ACC112 (cell line): ENCODE results near the gene MAN1A1.

Source experiments
- H2AFZ ChIP-seq: fragments of 200-600 bp; sonication (generic); one replicate; pipeline ENCODE4 v1.6.0; 2017; ENCODE audit warnings: antibody characterized with exemption, low read length; ENCODE audit not compliant: unreplicated experiment
- H3K27ac ChIP-seq: fragments of 200-600 bp; sonication (generic); 2 replicates; pipeline ENCODE4 v1.5.1; 2014; ENCODE audit warnings: low read depth, mild to moderate bottlenecking, antibody characterized with exemption, low read length, moderate library complexity
- H3K27me3 ChIP-seq: fragments of 200-600 bp; sonication (generic); 2 replicates; pipeline ENCODE4 v1.6.1; 2014; ENCODE audit warnings: mild to moderate bottlenecking, antibody characterized with exemption, low read length, moderate library complexity, mixed read lengths; ENCODE audit not compliant: insufficient read depth
- H3K36me3 ChIP-seq: fragments of 200-600 bp; sonication (generic); 2 replicates; pipeline ENCODE4 v1.6.1; 2016; ENCODE audit warnings: mild to moderate bottlenecking, antibody characterized with exemption, low read length, moderate library complexity, mixed read lengths; ENCODE audit not compliant: insufficient read depth
- H3K4me1 ChIP-seq: fragments of 200-600 bp; sonication (generic); one replicate; pipeline ENCODE4 v1.6.1; 2016; ENCODE audit warnings: low read length, mixed read lengths; ENCODE audit not compliant: insufficient read depth, unreplicated experiment, control insufficient read depth
- H3K4me3 ChIP-seq: fragments of 200-600 bp; sonication (generic); 2 replicates; pipeline ENCODE4 v1.5.1; 2014; ENCODE audit warnings: mild to moderate bottlenecking, low read depth, low read length
- H3K79me2 ChIP-seq: fragments of 200-600 bp; sonication (generic); one replicate; pipeline ENCODE4 v1.6.0; 2016; ENCODE audit warnings: low read length; ENCODE audit not compliant: control insufficient read depth, unreplicated experiment, insufficient read depth

The MAN1A1 gene

GRCh38 chr6:119326291-119327005 lies 23.1 kb downstream of the MAN1A1 start:
- no peaks in the 10 kb centered on the region for H3K27me3 ChIP-seq
- H2AFZ ChIP-seq: no peak overlapping the region
- H3K4me1 ChIP-seq: peaks cover 7% of the 10 kb centered on the region
- no peak overlapping the region for H3K27ac ChIP-seq
- no peak overlapping the region for H3K4me3 ChIP-seq
- H3K79me2 ChIP-seq: peaks cover 4% of the 10 kb centered on the region
- no peaks in the 10 kb centered on the region for H3K36me3 ChIP-seq

GRCh38 chr6:119325559-119326265 lies 23.8 kb downstream of the MAN1A1 start:
- H3K79me2 ChIP-seq: peaks cover 4% of the 10 kb centered on the region
- H2AFZ ChIP-seq: no peak overlapping the region
- H3K4me3 ChIP-seq: no peak overlapping the region
- no peaks in the 10 kb centered on the region for H3K27me3 ChIP-seq
- H3K27ac ChIP-seq: no peak overlapping the region
- no peaks in the 10 kb centered on the region for H3K36me3 ChIP-seq
- peaks cover 7% of the 10 kb centered on the region for H3K4me1 ChIP-seq

- no peaks in the 10 kb centered on the region for H3K27me3 ChIP-seq
- no peak overlapping the region for H3K4me3 ChIP-seq
- H3K27ac ChIP-seq: no peak overlapping the region
- peaks cover 4% of the 10 kb centered on the region for H3K79me2 ChIP-seq
- no peak overlapping the region for H2AFZ ChIP-seq
- H3K4me1 ChIP-seq: peaks cover 7% of the 10 kb centered on the region
- H3K36me3 ChIP-seq: no peaks in the 10 kb centered on the region
Observed at GRCh38 chr6:119324718-119325117, 24.8 kb downstream of the MAN1A1 start.

- Histone ChIP-seq H3K79me2 (peaks cover 4% of the 10 kb centered on the region), H3K36me3 (no peaks in the 10 kb centered on the region), H3K4me1 (peaks cover 7% of the 10 kb centered on the region), H3K27ac (no peak overlapping the region), H2AFZ (no peak overlapping the region), H3K4me3 (no peak overlapping the region), H3K27me3 (no peaks in the 10 kb centered on the region)
Observed at GRCh38 chr6:119323931-119324330, 25.6 kb downstream of the MAN1A1 start.

GRCh38 chr6:119323478-119323877 lies 26.1 kb downstream of the MAN1A1 start:
- Histone ChIP-seq H3K4me1 (peaks cover 7% of the 10 kb centered on the region), H3K27me3 (no peaks in the 10 kb centered on the region), H2AFZ (no peak overlapping the region), H3K79me2 (peaks cover 4% of the 10 kb centered on the region), H3K27ac (no peak overlapping the region), H3K36me3 (no peaks in the 10 kb centered on the region), H3K4me3 (no peak overlapping the region)

- peaks cover 7% of the 10 kb centered on the region for H3K4me1 ChIP-seq
- H2AFZ ChIP-seq: no peak overlapping the region
- no peaks in the 10 kb centered on the region for H3K27me3 ChIP-seq
- no peaks in the 10 kb centered on the region for H3K36me3 ChIP-seq
- no peak overlapping the region for H3K27ac ChIP-seq
- H3K4me3 ChIP-seq: no peak overlapping the region
- peaks cover 4% of the 10 kb centered on the region for H3K79me2 ChIP-seq
Observed at GRCh38 chr6:119322715-119323350, 26.7 kb downstream of the MAN1A1 start.

GRCh38 chr6:119322034-119322433 lies 27.5 kb downstream of the MAN1A1 start:
- no peaks in the 10 kb centered on the region for H3K36me3 ChIP-seq
- H2AFZ ChIP-seq: no peak overlapping the region
- no peaks in the 10 kb centered on the region for H3K27me3 ChIP-seq
- no peak overlapping the region for H3K4me3 ChIP-seq
- H3K79me2 ChIP-seq: peaks cover 4% of the 10 kb centered on the region
- no peak overlapping the region for H3K27ac ChIP-seq
- peaks cover 7% of the 10 kb centered on the region for H3K4me1 ChIP-seq

GRCh38 chr6:119319694-119320093 lies 29.9 kb downstream of the MAN1A1 start:
- Histone ChIP-seq H3K27me3 (no peaks in the 10 kb centered on the region), H3K4me1 (peaks cover 7% of the 10 kb centered on the region), H2AFZ (no peak overlapping the region), H3K79me2 (peaks cover 4% of the 10 kb centered on the region), H3K36me3 (no peaks in the 10 kb centered on the region), H3K27ac (no peak overlapping the region), H3K4me3 (no peak overlapping the region)

GRCh38 chr6:119318730-119319129 lies 30.8 kb downstream of the MAN1A1 start:
- Histone ChIP-seq H3K4me3 (no peak overlapping the region), H2AFZ (no peak overlapping the region), H3K36me3 (no peaks in the 10 kb centered on the region), H3K4me1 (peaks cover 5% of the 10 kb centered on the region), H3K27me3 (no peaks in the 10 kb centered on the region), H3K27ac (no peak overlapping the region), H3K79me2 (peaks cover 4% of the 10 kb centered on the region)

GRCh38 chr6:119318176-119318575 lies 31.4 kb downstream of the MAN1A1 start:
- Histone ChIP-seq H3K27me3 (no peaks in the 10 kb centered on the region), H2AFZ (no peak overlapping the region), H3K4me3 (no peak overlapping the region), H3K4me1 (no peaks in the 10 kb centered on the region), H3K79me2 (peaks cover 4% of the 10 kb centered on the region), H3K36me3 (no peaks in the 10 kb centered on the region), H3K27ac (no peak overlapping the region)
